AG09309 (cell line): Measurements from ENCODE around the gene CRYBG1.
"Not testable (repeated sequence)": the region's sequence is repeated elsewhere in the genome, so short reads cannot be mapped to it uniquely, and the experiment has no call there.

ENCODE experiments used
- DNase-seq: peaks from one replicate; pipeline ENCODE4 v3.0.0-alpha.2; 2010; ENCODE audit warnings: low read depth
- H3K4me3 ChIP-seq: 2 replicates; pipeline ENCODE4 v1.5.1; 2011; ENCODE audit warnings: mild to moderate bottlenecking, low read depth, low read length, moderate library complexity; ENCODE audit not compliant: control insufficient read depth
- CTCF ChIP-seq: IDR thresholded peaks from 2 replicates; pipeline ENCODE4 v1.5.1; 2011; ENCODE audit warnings: mild to moderate bottlenecking, low read depth, low read length, inconsistent platforms; ENCODE audit not compliant: insufficient read depth, control insufficient read depth; ENCODE audit errors: missing control alignments

Gene CRYBG1

GRCh38 chr6:106546691-106547414 lies 186.3 kb downstream of the CRYBG1 start:
- no peak for TF ChIP-seq CTCF
- DNase-seq = peak; percentile 28
- no peak overlapping the region for H3K4me3 ChIP-seq

- DNase-seq = no peak
- TF ChIP-seq CTCF = no peak
- no peak overlapping the region for H3K4me3 ChIP-seq
These were observed 187.3 kb downstream of the CRYBG1 start for GRCh38 chr6:106547601-106548453.

GRCh38 chr6:106548926-106549455 lies 188.5 kb downstream of the CRYBG1 start:
- H3K4me3 ChIP-seq = not testable (repeated sequence)

GRCh38 chr6:106549521-106549920 lies 189.0 kb downstream of the CRYBG1 start:
- no peak overlapping the region for H3K4me3 ChIP-seq
- TF ChIP-seq CTCF = no peak
- no peak for DNase-seq

More at GRCh38 chr6:106548926-106549455, 188.5 kb downstream of the CRYBG1 start:
- not testable (repeated sequence) for DNase-seq

GRCh38 chr6:106551155-106551554 lies 190.6 kb downstream of the CRYBG1 start:
- DNase-seq = no peak
- no peak overlapping the region for H3K4me3 ChIP-seq
- TF ChIP-seq CTCF = no peak

GRCh38 chr6:106553440-106553839 lies 192.9 kb downstream of the CRYBG1 start:
- no peak for TF ChIP-seq CTCF
- DNase-seq = no peak
- no peak overlapping the region for H3K4me3 ChIP-seq

GRCh38 chr6:106555767-106556166 lies 195.2 kb downstream of the CRYBG1 start:
- H3K4me3 ChIP-seq = no peak overlapping the region

More at GRCh38 chr6:106555767-106556166, 195.2 kb downstream of the CRYBG1 start:
- TF ChIP-seq CTCF = no peak
- no peak for DNase-seq
